HepG2 (cell line): ENCODE results near the gene ASAP2. TPM values are rescaled to one million over a fixed set of nuclear protein-coding genes. Genes with fewer than 3 reads are reported as not detected.
A peak's percentile ranks its signal among the peaks of the same experiment; 100 is the strongest.

Experiments
- ATAC-seq: fragments of 200-7000 bp; cut with Tn5 transposase; 3 replicates; pipeline ENCODE4 v1.9.1; 2020; ENCODE audit warnings: mild to moderate bottlenecking, moderate library complexity
- BruUV-seq: library from RNA; stranded (reverse); fragments of 400-500 nt; replicated peaks from 2 replicates; lab custom pipeline; 2021; lab: Mats Ljungman, UMichigan
- CTCF ChIA-PET: fragments of 300-600 bp; formaldehyde crosslinking; extraction: SDS; loops from one replicate; lab custom pipeline; 2021; ENCODE audit warnings: low total read pairs, inconsistent platforms, low intra/inter-chr PET ratio; lab: Yijun Ruan, JAX
- POLR2A ChIA-PET: fragments of 350-600 bp; sonication (Branson Sonifier 250); formaldehyde crosslinking; loops from one replicate; lab custom pipeline; 2020; ENCODE audit warnings: antibody characterized with exemption, inconsistent platforms; lab: Yijun Ruan, JAX
- DNase-seq: peaks from one replicate; pipeline ENCODE4 v3.0.0-alpha.2; 2015; ENCODE audit warnings: low spot score
- FAIRE-seq: peaks from 3 replicates; lab custom pipeline; 2011; peaks lifted over from hg19 to GRCh38; lab: Jason Lieb, UNC
- H2AFZ ChIP-seq: one replicate; pipeline ENCODE4 v1.6.1; 2011; ENCODE audit warnings: low read length, inconsistent platforms
- H3K27ac ChIP-seq: fragments of 300-600 bp; 3 replicates; pipeline ENCODE4 v1.8.0; 2011; ENCODE audit warnings: mixed run types, mild to moderate bottlenecking, mixed read lengths, low read length, inconsistent platforms; ENCODE audit not compliant: insufficient read depth; ENCODE audit errors: extremely low read length
- H3K27me3 ChIP-seq, 2 experiments: fragments of 200-600 bp in 1 of 2; 2 replicates in 1 of 2; 3 replicates in 1 of 2; pipeline versions ENCODE4 v1.6.0 to v1.8.0; 2011; ENCODE audit warnings: low read length in 2 of 2, mild to moderate bottlenecking in 2 of 2, moderate library complexity in 2 of 2, inconsistent platforms in 1 of 2; ENCODE audit not compliant: insufficient read depth in 2 of 2, control insufficient read depth in 1 of 2
- H3K36me3 ChIP-seq, 2 experiments: fragments of 200-600 bp in 1 of 2; replicated peaks in 1 of 2; 2 replicates in 1 of 2; 3 replicates in 1 of 2; pipeline versions ENCODE4 v1.5.1 to v1.8.0; 2011; ENCODE audit warnings: low read length in 2 of 2, inconsistent platforms in 1 of 2; ENCODE audit not compliant: insufficient read depth in 2 of 2, control insufficient read depth in 1 of 2
- H3K4me1 ChIP-seq: 2 replicates; pipeline ENCODE4 v1.5.1; 2012; ENCODE audit warnings: low read length, inconsistent platforms; ENCODE audit not compliant: insufficient read depth
- H3K4me2 ChIP-seq: 2 replicates; pipeline ENCODE4 v1.6.0; 2011; ENCODE audit warnings: low read depth, low read length, inconsistent platforms
- H3K4me3 ChIP-seq, 3 experiments: fragments of 200-600 bp in 1 of 3; sonication (generic), shearing (Covaris generic) in 1 of 3; replicated peaks in 1 of 3; 2 replicates each; pipeline ENCODE4 v1.5.1; 2011 to 2016; ENCODE audit warnings: low read length in 3 of 3, inconsistent platforms in 2 of 3, low read depth in 2 of 3, mild to moderate bottlenecking in 2 of 3, control low read depth in 1 of 3, mixed read lengths in 1 of 3; ENCODE audit not compliant: insufficient read depth in 1 of 3
- H3K79me2 ChIP-seq: one replicate; pipeline ENCODE4 v1.6.1; 2011; ENCODE audit warnings: low read length, inconsistent platforms; ENCODE audit not compliant: insufficient read depth
- H3K9ac ChIP-seq: 2 replicates; pipeline ENCODE4 v1.6.0; 2011; ENCODE audit warnings: mild to moderate bottlenecking, low read depth, low read length, inconsistent platforms; ENCODE audit not compliant: insufficient read depth
- H3K9me3 ChIP-seq: 2 replicates; pipeline ENCODE4 v1.5.1; 2012; ENCODE audit warnings: mild to moderate bottlenecking, low read length
- H4K20me1 ChIP-seq: 2 replicates; pipeline ENCODE4 v1.6.0; 2011; ENCODE audit warnings: inconsistent platforms, mild to moderate bottlenecking, low read length, moderate library complexity; ENCODE audit not compliant: insufficient read depth
- FUBP1 ChIP-seq: sonication (generic); formaldehyde crosslinking; IDR thresholded peaks from 2 replicates; pipeline ENCODE4 v1.5.1; 2020; ENCODE audit warnings: missing genetic modification reagents, mild to moderate bottlenecking, borderline replicate concordance
- PCBP2 ChIP-seq: fragments of 200-400 bp; formaldehyde crosslinking; optimal IDR thresholded peaks from 2 replicates; pipeline ENCODE3; 2018; ENCODE audit warnings: low read length, low read depth; ENCODE audit not compliant: poor library complexity, severe bottlenecking
- SP5 ChIP-seq: IDR thresholded peaks from 2 replicates; pipeline ENCODE4 v1.6.1; 2016; ENCODE audit warnings: low read depth, borderline replicate concordance
- ZNF225 ChIP-seq: sonication (generic); formaldehyde crosslinking; IDR thresholded peaks from 2 replicates; pipeline ENCODE4 v1.4.0; 2020; ENCODE audit warnings: mild to moderate bottlenecking, missing genetic modification reagents
- ZNF263 ChIP-seq: sonication (generic); formaldehyde crosslinking; IDR thresholded peaks from 2 replicates; pipeline ENCODE4 v1.4.0; 2020; ENCODE audit warnings: missing genetic modification reagents
- ZNF577 ChIP-seq: sonication (generic); formaldehyde crosslinking; IDR thresholded peaks from 2 replicates; pipeline ENCODE4 v1.4.0; 2020; ENCODE audit warnings: mild to moderate bottlenecking, low read depth, missing genetic modification reagents, borderline replicate concordance
- ZNF709 ChIP-seq: sonication (generic); formaldehyde crosslinking; IDR thresholded peaks from 2 replicates; pipeline ENCODE4 v1.5.0; 2020; ENCODE audit warnings: mild to moderate bottlenecking, missing genetic modification reagents
- WGBS: methylation state at CpG from one replicate; pipeline ENCODE4 v1.1.6; 2017; ENCODE audit warnings: low lambda C conversion rate; 5-methylcytosine and 5-hydroxymethylcytosine counted together
- in situ Hi-C: cut with HindIII; loops from 2 replicates; pipeline ENCODE4 v1.10.0; 2017; ENCODE audit warnings: low pct_unique_long_range_greater_than_20kb; ENCODE audit not compliant: extremely low pct_ligation_motif_present
- intact Hi-C: fragments of 100-400 bp; cut with micrococcal nuclease; formaldehyde crosslinking; loops from one replicate; pipeline ENCODE4 v1.10.0; 2022; ENCODE audit not compliant: unreplicated experiment
- polyA plus RNA-seq, 8 experiments: library from polyadenylated mRNA; depleted of rRNA in 3 of 8; stranded (reverse) in 7 of 8; unstranded in 1 of 8; fragments of >200 nt; fragmentation: Illumina TruSeq in 4 of 8; extraction: Trizol in 4 of 8; gene quantifications; 2 replicates each; pipeline versions ENCODE4 v1.2.1 to v1.2.3, GENCODE V29; 2011 to 2016; ENCODE audit warnings: low read depth in 4 of 8, missing spikeins in 1 of 8, mixed read lengths in 1 of 8; ENCODE audit not compliant: insufficient read depth in 1 of 8
- total RNA-seq, 5 experiments: library from RNA; depleted of rRNA; stranded (reverse); fragments of >200 nt; fragmentation: Illumina TruSeq; extraction: Trizol; gene quantifications; 2 replicates each; pipeline ENCODE4 v1.2.3, GENCODE V29; 2016; ENCODE audit warnings: low read depth in 1 of 5

The ASAP2 gene
- total and polyA plus RNA-seq, 2 of the 13 experiments (the other 11 are each of a cell fraction or from before 2014, with no cell fraction given) = 7.3 to 22.3 TPM

GRCh38 chr2:9226458-9227380, 20.1 kb downstream of the ASAP2 start:
- Histone ChIP-seq H3K9ac (no peak overlapping the region), H3K27ac (no peak overlapping the region), H4K20me1 (no peaks in the 10 kb centered on the region), H3K4me2 (no peak overlapping the region), H3K79me2 (peaks cover 38% of the 10 kb centered on the region), H3K36me3 (no peaks in the 10 kb centered on the region), H2AFZ (no peak overlapping the region), H3K27me3 (no peaks in the 10 kb centered on the region), H3K4me3 (no peak overlapping the region), H3K4me1 (peaks cover 38% of the 10 kb centered on the region)
- POLR2A ChIA-PET = interaction anchor here (0.9 kb wide), 1 partner anchor 8 kb away, joined by 4 read pairs; no protein-coding TSS in a partner anchor
- BruUV-seq = no TSS peak
- 76% methylated on average over 15 of the region's 15 CpGs for WGBS
- in situ Hi-C loops (no loop called here), intact Hi-C loops (no loop called here)
- CTCF ChIA-PET = no interaction called here
- FAIRE-seq = peak; percentile 44
- DNase-seq = no peak
- TF ChIP-seq PCBP2 (no peak), ZNF577 (CRISPR knock-in tag) (no peak), FUBP1 (no peak), ZNF225 (CRISPR knock-in tag) (no peak), ZNF263 (CRISPR knock-in tag) (peak; percentile 75), SP5 (no peak), ZNF709 (CRISPR knock-in tag) (no peak)
- TF ChIP-seq, all 625 proteins: peak for 1
- no peaks in the 10 kb centered on the region for H3K9me3 ChIP-seq
- ATAC-seq = no peak
